ENCODE measurements around the gene GJA1. TPM values are rescaled to one million over a fixed set of nuclear protein-coding genes. Genes with fewer than 3 reads are reported as not detected.
A peak's percentile ranks its signal among the peaks of the same experiment; 100 is the strongest.
"Not testable (repeated sequence)": the region's sequence is repeated elsewhere in the genome, so short reads cannot be mapped to it uniquely, and the experiment has no call there.

GJA1 gene
- total and polyA plus RNA-seq, 2 of the 4 experiments (the other 2 are of a cell fraction): 180 to 323 TPM

GRCh38 chr6:121446705-121447104 is 11.3 kb downstream of the GJA1 start:
- H3K27ac ChIP-seq (ENCODE audit: insufficient read depth, low read length); H2BK20ac ChIP-seq (ENCODE audit: low read depth, low read length); H2AK9ac ChIP-seq (replicated peaks; ENCODE audit: low read depth, low read length, poor library complexity); H3K56ac ChIP-seq (ENCODE audit: extremely low read depth, insufficient read depth, low read length); H3K23ac ChIP-seq (ENCODE audit: low read depth, low read length); H2AFZ ChIP-seq (replicated peaks; ENCODE audit: low read length, poor library complexity); H3K9ac ChIP-seq (ENCODE audit: low read depth, low read length); dilution Hi-C loops (cut with HindIII; ENCODE audit: low sequenced_read_pairs, unreplicated experiment); H3K14ac ChIP-seq (replicated peaks; ENCODE audit: low read depth, low read length); ATAC-seq (ENCODE audit: low read depth); H3K27me3 ChIP-seq (ENCODE audit: control insufficient read depth, insufficient read depth, low read length); H3K4me2 ChIP-seq (ENCODE audit: low read depth, low read length); DNase-seq; BruUV-seq (replicated peaks); intact Hi-C loops (cut with micrococcal nuclease); H3K18ac ChIP-seq (ENCODE audit: low read depth, low read length); CTCF ChIA-PET; in situ Hi-C loops (cut with MboI; ENCODE audit: low sequenced_read_pairs); H4K5ac ChIP-seq (ENCODE audit: low read depth, low read length); H4K91ac ChIP-seq (ENCODE audit: insufficient read depth, low read depth, low read length); POLR2A ChIA-PET (ENCODE audit: unreplicated experiment); H2BK120ac ChIP-seq (ENCODE audit: low read depth, low read length); H2BK15ac ChIP-seq (ENCODE audit: low read depth, low read length); H3K4ac ChIP-seq (ENCODE audit: low read depth, low read length); H3K4me3 ChIP-seq (ENCODE audit: insufficient read depth, low read depth, low read length); H3K9me3 ChIP-seq (ENCODE audit: control insufficient read depth, insufficient read depth, low read length); H2BK5ac ChIP-seq (ENCODE audit: low read depth, low read length, poor library complexity, severe bottlenecking); H2AK5ac ChIP-seq (ENCODE audit: low read depth, low read length); H4K8ac ChIP-seq (ENCODE audit: low read depth in 2 of 2, low read length in 2 of 2): not testable (repeated sequence)
- WGBS, 2 experiments (ENCODE audit: extremely low coverage in 2 of 2, insufficient read length in 1 of 2): 93% methylated on average over 2 of the region's 7 CpGs; no CpG with 5 or more reads in 1 of the 2 experiments
- H3K36me3 ChIP-seq (ENCODE audit: control insufficient read depth, insufficient read depth, low read length): peaks cover 25% of the 10 kb centered on the region
- H3K79me1 ChIP-seq (ENCODE audit: low read depth in 1 of 2, low read length in 2 of 2): peaks cover 14 to 55% of the 10 kb centered on the region in 2 experiments; a peak in 3 of 4 replicates
- 0 out of 2 replicates have a peak, but pooled peaks cover 11% of the 10 kb centered on the region for H3K9me1 ChIP-seq (ENCODE audit: insufficient read depth, low read length)
- H3K4me1 ChIP-seq (ENCODE audit: control insufficient read depth, insufficient read depth, low read length): peaks cover 11% of the 10 kb centered on the region
- peaks cover 56% of the 10 kb centered on the region for H4K20me1 ChIP-seq (ENCODE audit: insufficient read depth, low read length)

DNA sequence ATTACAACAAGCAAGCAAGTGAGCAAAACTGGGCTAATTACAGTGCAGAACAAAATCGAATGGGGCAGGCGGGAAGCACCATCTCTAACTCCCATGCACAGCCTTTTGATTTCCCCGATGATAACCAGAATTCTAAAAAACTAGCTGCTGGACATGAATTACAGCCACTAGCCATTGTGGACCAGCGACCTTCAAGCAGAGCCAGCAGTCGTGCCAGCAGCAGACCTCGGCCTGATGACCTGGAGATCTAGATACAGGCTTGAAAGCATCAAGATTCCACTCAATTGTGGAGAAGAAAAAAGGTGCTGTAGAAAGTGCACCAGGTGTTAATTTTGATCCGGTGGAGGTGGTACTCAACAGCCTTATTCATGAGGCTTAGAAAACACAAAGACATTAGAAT is 12.3 kb downstream of the GJA1 start:
- H3K9me1 ChIP-seq (ENCODE audit: insufficient read depth, low read length); H4K5ac ChIP-seq (ENCODE audit: low read depth, low read length); H3K27ac ChIP-seq (ENCODE audit: insufficient read depth, low read length); H4K91ac ChIP-seq (ENCODE audit: insufficient read depth, low read depth, low read length); H2AFZ ChIP-seq (replicated peaks; ENCODE audit: low read length, poor library complexity); H3K23ac ChIP-seq (ENCODE audit: low read depth, low read length); H2AK5ac ChIP-seq (ENCODE audit: low read depth, low read length); H3K27me3 ChIP-seq (ENCODE audit: control insufficient read depth, insufficient read depth, low read length); H3K4me3 ChIP-seq (ENCODE audit: insufficient read depth, low read depth, low read length); dilution Hi-C loops (cut with HindIII; ENCODE audit: low sequenced_read_pairs, unreplicated experiment); DNase-seq; H3K18ac ChIP-seq (ENCODE audit: low read depth, low read length); H3K4me2 ChIP-seq (ENCODE audit: low read depth, low read length); CTCF ChIA-PET; POLR2A ChIA-PET (ENCODE audit: unreplicated experiment); ATAC-seq (ENCODE audit: low read depth); in situ Hi-C loops (cut with MboI; ENCODE audit: low sequenced_read_pairs); H3K14ac ChIP-seq (replicated peaks; ENCODE audit: low read depth, low read length); H3K9ac ChIP-seq (ENCODE audit: low read depth, low read length); H2BK15ac ChIP-seq (ENCODE audit: low read depth, low read length); H4K8ac ChIP-seq (ENCODE audit: low read depth in 2 of 2, low read length in 2 of 2); H3K4me1 ChIP-seq (ENCODE audit: control insufficient read depth, insufficient read depth, low read length); H3K56ac ChIP-seq (ENCODE audit: extremely low read depth, insufficient read depth, low read length); H2AK9ac ChIP-seq (replicated peaks; ENCODE audit: low read depth, low read length, poor library complexity); intact Hi-C loops (cut with micrococcal nuclease); BruUV-seq (replicated peaks); H3K9me3 ChIP-seq (ENCODE audit: control insufficient read depth, insufficient read depth, low read length): not testable (repeated sequence)
- Histone ChIP-seq H3K79me1 (ENCODE audit: low read depth in 1 of 2, low read length in 2 of 2) (peaks cover 14 to 48% of the 10 kb centered on the region in 2 experiments; a peak in 3 of 4 replicates), H3K36me3 (ENCODE audit: control insufficient read depth, insufficient read depth, low read length) (peaks cover 25% of the 10 kb centered on the region), H2BK120ac (ENCODE audit: low read depth, low read length) (0 out of 2 replicates have a peak overlapping the region, but pooled peaks have one; percentile 14), H2BK5ac (ENCODE audit: low read depth, low read length, poor library complexity, severe bottlenecking) (peak overlapping the region; percentile 10), H2BK20ac (ENCODE audit: low read depth, low read length) (0 out of 2 replicates have a peak overlapping the region, but pooled peaks have one; percentile 6), H4K20me1 (ENCODE audit: insufficient read depth, low read length) (peaks cover 48% of the 10 kb centered on the region), H3K4ac (ENCODE audit: low read depth, low read length) (peak overlapping the region; percentile 29; the same call in 1 of the 2 replicates)
- WGBS, 2 experiments (ENCODE audit: extremely low coverage in 2 of 2, insufficient read length in 1 of 2): 93% methylated on average over 3 of the region's 7 CpGs; no CpG with 5 or more reads in 1 of the 2 experiments

All from IMR-90 (cell line).